ENCODE results near the gene PRSS27. TPM values are rescaled to one million over a fixed set of nuclear protein-coding genes. Genes with fewer than 3 reads are reported as not detected.
A peak's percentile ranks its signal among the peaks of the same experiment; 100 is the strongest.

Gene PRSS27
- total and polyA plus RNA-seq, 2 donors (not counting 1 experiment from before 2014, with no cell fraction given), result 2.1 to 2.4 TPM

DNA sequence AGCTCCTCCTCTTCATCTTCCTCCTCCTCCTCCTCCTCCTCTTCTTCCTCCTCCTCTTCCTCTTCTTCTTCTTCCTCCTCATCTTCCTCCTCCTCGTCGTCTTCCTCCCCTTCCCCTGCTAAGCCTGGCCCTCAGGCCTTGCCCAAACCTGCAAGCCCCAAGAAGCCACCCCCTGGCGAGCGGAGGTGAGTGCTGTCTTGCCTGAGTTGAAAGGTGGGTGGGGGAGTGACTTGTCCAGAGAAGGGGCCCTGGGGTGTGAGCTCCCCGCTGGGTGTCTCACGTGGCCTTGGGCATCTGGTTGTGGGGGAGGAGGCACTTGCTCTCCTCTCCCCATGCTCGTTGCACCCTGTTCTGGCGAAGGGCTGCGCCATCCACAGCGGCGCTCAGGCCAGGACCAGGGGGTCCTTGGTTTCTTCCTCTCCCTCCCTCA, 49.1 kb upstream of the PRSS27 start:
- Histone ChIP-seq H3K4me2 (replicated peaks; ENCODE audit: low read depth, low read length, poor library complexity, severe bottlenecking) (no peak overlapping the region), H3K4me3 (ENCODE audit: control extremely low read depth in 1 of 5, extremely low read depth in 1 of 5, insufficient read depth in 1 of 5, low read depth in 2 of 5, low read length in 4 of 5) (no peak overlapping the region), H4K20me1 (ENCODE audit: control insufficient read depth, insufficient read depth, low read length, poor library complexity, severe bottlenecking) (peaks cover 79% of the 10 kb centered on the region), H3K79me2 (ENCODE audit: control insufficient read depth, insufficient read depth, low read length) (peaks cover 55% of the 10 kb centered on the region), H2AFZ (ENCODE audit: insufficient read depth, low read depth, low read length, poor library complexity, severe bottlenecking) (no peak overlapping the region), H3K36me3 (replicated peaks in 1 of 2; ENCODE audit: control extremely low read depth in 1 of 2, control insufficient read depth in 1 of 2, extremely low read depth in 1 of 2, insufficient read depth in 2 of 2, low read length in 1 of 2) (peaks cover 0 to 91% of the 10 kb centered on the region in 2 experiments), H3K4me1 (ENCODE audit: control insufficient read depth in 2 of 2, insufficient read depth in 2 of 2, low read length in 2 of 2) (no peaks in the 10 kb centered on the region), H3K27ac (ENCODE audit: low read length in 2 of 2) (no peak overlapping the region), H3K9ac (ENCODE audit: low read length) (no peak overlapping the region), H3K27me3 (replicated peaks in 1 of 4; ENCODE audit: control extremely low read depth in 1 of 4, control insufficient read depth in 3 of 4, insufficient read depth in 4 of 4, low read length in 3 of 4) (no peaks in the 10 kb centered on the region), H3K9me3 (ENCODE audit: control extremely low read depth in 1 of 3, control insufficient read depth in 2 of 3, insufficient read depth in 1 of 3, low read length in 2 of 3) (peaks cover 0 to 9% (median 0%) of the 10 kb centered on the region in 3 donors)
- intact Hi-C loops (cut with micrococcal nuclease), result no loop called here
- Mint-ChIP-seq H3K4me1 (peaks cover 5% of the 10 kb centered on the region), H3K27me3 (no peaks in the 10 kb centered on the region), H3K9me3 (ENCODE audit: insufficient read depth) (no peaks in the 10 kb centered on the region), H3K4me3 (no peak overlapping the region), H3K27ac (no peak overlapping the region)
- 91% methylated on average over 7 of the region's 11 CpGs for WGBS (ENCODE audit: insufficient coverage)
- ATAC-seq (ENCODE audit: low read depth), result no peak
- peak; percentile 22 for DNase-seq
- CTCF ChIA-PET, result no interaction called here
- POLR2A ChIA-PET, result no interaction called here
- no peak for TF ChIP-seq EZH2 (IDR thresholded peaks at IDR 0.05; ENCODE audit: borderline replicate concordance, insufficient read depth, low read depth, low read length, poor library complexity, severe bottlenecking)
- TF ChIP-seq, protein P1, sequence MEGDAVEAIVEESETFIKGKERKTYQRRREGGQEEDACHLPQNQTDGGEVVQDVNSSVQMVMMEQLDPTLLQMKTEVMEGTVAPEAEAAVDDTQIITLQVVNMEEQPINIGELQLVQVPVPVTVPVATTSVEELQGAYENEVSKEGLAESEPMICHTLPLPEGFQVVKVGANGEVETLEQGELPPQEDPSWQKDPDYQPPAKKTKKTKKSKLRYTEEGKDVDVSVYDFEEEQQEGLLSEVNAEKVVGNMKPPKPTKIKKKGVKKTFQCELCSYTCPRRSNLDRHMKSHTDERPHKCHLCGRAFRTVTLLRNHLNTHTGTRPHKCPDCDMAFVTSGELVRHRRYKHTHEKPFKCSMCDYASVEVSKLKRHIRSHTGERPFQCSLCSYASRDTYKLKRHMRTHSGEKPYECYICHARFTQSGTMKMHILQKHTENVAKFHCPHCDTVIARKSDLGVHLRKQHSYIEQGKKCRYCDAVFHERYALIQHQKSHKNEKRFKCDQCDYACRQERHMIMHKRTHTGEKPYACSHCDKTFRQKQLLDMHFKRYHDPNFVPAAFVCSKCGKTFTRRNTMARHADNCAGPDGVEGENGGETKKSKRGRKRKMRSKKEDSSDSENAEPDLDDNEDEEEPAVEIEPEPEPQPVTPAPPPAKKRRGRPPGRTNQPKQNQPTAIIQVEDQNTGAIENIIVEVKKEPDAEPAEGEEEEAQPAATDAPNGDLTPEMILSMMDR (IDR thresholded peaks at IDR 0.05), result no peak

DNA sequence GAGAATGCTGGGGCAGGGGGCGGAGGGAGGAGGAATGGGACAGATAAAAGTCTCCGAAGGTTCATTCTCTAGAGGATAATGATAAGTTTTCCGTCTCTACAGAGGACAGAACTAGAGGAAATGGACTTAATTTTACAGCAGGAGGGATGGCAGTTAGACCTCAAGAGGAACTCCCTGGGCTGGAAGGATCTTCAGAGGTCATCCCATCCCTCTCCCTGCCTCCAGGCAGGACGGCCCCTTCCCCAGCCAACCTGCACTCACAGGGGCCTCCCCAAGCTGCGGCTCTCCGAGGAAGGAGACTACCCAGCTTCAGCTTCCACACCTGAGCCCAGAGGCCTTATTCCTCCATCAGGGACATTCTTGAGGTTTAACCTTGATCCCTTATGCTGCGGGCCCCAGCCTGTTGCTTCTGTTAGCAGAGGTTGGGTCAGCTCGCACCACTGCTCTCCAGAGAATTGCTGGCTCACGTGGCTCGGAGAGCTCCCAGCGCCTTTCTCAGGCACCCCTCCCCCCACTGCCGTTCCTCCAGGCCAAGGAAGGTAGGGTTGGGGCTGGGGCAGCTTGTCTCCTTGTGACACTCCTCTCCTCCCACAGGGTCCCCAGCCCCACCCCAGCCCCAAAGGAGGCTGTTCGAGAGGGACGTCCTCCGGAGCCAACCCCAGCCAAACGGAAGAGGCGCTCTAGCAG, 48.5 kb upstream of the PRSS27 start:
- Mint-ChIP-seq H3K4me1 (peaks cover 5% of the 10 kb centered on the region), H3K4me3 (no peak overlapping the region), H3K27me3 (no peaks in the 10 kb centered on the region), H3K9me3 (ENCODE audit: insufficient read depth) (no peaks in the 10 kb centered on the region), H3K27ac (no peak overlapping the region)
- H3K9ac ChIP-seq (ENCODE audit: low read length), result no peak overlapping the region
- POLR2A ChIA-PET, result no interaction called here
- H3K27me3 ChIP-seq (replicated peaks in 1 of 4; ENCODE audit: control extremely low read depth in 1 of 4, control insufficient read depth in 3 of 4, insufficient read depth in 4 of 4, low read length in 3 of 4), result no peaks in the 10 kb centered on the region
- H2AFZ ChIP-seq (ENCODE audit: insufficient read depth, low read depth, low read length, poor library complexity, severe bottlenecking), result no peak overlapping the region
- H3K79me2 ChIP-seq (ENCODE audit: control insufficient read depth, insufficient read depth, low read length), result peaks cover 55% of the 10 kb centered on the region
- DNase-seq (peak; percentile 27), ATAC-seq (ENCODE audit: low read depth) (no peak)
- WGBS (ENCODE audit: insufficient coverage), result 95% methylated on average over 10 of the region's 17 CpGs
- peaks cover 1 to 94% of the 10 kb centered on the region in 2 experiments for H3K36me3 ChIP-seq (replicated peaks in 1 of 2; ENCODE audit: control extremely low read depth in 1 of 2, control insufficient read depth in 1 of 2, extremely low read depth in 1 of 2, insufficient read depth in 2 of 2, low read length in 1 of 2)
- H3K27ac ChIP-seq (ENCODE audit: low read length in 2 of 2), result no peak overlapping the region
- intact Hi-C loops (cut with micrococcal nuclease), result no loop called here
- H4K20me1 ChIP-seq (ENCODE audit: control insufficient read depth, insufficient read depth, low read length, poor library complexity, severe bottlenecking), result peaks cover 83% of the 10 kb centered on the region
- no peaks in the 10 kb centered on the region for H3K4me1 ChIP-seq (ENCODE audit: control insufficient read depth in 2 of 2, insufficient read depth in 2 of 2, low read length in 2 of 2)
- no peak overlapping the region for H3K4me3 ChIP-seq (ENCODE audit: control extremely low read depth in 1 of 5, extremely low read depth in 1 of 5, insufficient read depth in 1 of 5, low read depth in 2 of 5, low read length in 4 of 5)
- CTCF ChIA-PET, result no interaction called here
- TF ChIP-seq, protein P1 (IDR thresholded peaks at IDR 0.05), result no peak
- no peak for TF ChIP-seq EZH2 (IDR thresholded peaks at IDR 0.05; ENCODE audit: borderline replicate concordance, insufficient read depth, low read depth, low read length, poor library complexity, severe bottlenecking)
- H3K4me2 ChIP-seq (replicated peaks; ENCODE audit: low read depth, low read length, poor library complexity, severe bottlenecking), result no peak overlapping the region
- peaks cover 0 to 9% (median 0%) of the 10 kb centered on the region in 3 donors for H3K9me3 ChIP-seq (ENCODE audit: control extremely low read depth in 1 of 3, control insufficient read depth in 2 of 3, insufficient read depth in 1 of 3, low read length in 2 of 3)

Measured in B cell (primary cell).